ENCODE results near the gene FHOD3. TPM values are rescaled to one million over a fixed set of nuclear protein-coding genes. Genes with fewer than 3 reads are reported as not detected.

The FHOD3 gene
- total and polyA plus RNA-seq, 2 experiments from 2014 or later: 2.7 to 8.7 TPM

DNA sequence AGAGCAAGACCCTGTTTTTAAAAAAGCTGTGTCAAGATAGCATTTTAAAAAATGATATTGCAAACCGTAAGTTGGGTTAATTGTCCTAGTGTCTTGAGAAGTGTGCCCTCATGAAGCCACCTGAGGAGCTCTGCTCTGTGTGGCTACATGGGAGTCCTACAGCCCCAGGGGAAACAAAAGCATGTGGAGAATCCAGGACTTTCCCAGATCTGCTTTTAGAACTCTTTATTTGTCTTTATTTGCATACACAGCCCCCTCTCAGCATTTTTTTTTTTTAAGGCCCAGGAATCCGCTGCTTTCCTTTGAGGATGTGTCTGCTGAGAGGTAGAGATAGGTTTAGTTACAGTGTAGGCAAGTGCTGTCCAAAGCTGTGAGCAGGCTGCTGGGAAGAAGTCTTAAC, 219.2 kb downstream of the FHOD3 start:
- Histone ChIP-seq H2AFZ (no peak overlapping the region), H3K27ac (ENCODE audit: low read depth) (no peak overlapping the region), H3K4me2 (peak overlapping the region; percentile 53; the same call in 1 of the 2 replicates), H3K79me2 (replicated peaks; ENCODE audit: insufficient read depth) (no peaks in the 10 kb centered on the region), H4K20me1 (replicated peaks; ENCODE audit: insufficient read depth) (no peaks in the 10 kb centered on the region), H3K4me3 (no peak overlapping the region), H3K9me2 (ENCODE audit: insufficient read depth) (peaks cover 11% of the 10 kb centered on the region), H3K36me3 (ENCODE audit: insufficient read depth) (no peaks in the 10 kb centered on the region), H3F3A (replicated peaks; ENCODE audit: low read depth) (no peaks in the 10 kb centered on the region), H3K27me3 (ENCODE audit: insufficient read depth) (no peaks in the 10 kb centered on the region), H3K4me1 (ENCODE audit: insufficient read depth) (peaks cover 17% of the 10 kb centered on the region)
- TF ChIP-seq, protein P1, sequence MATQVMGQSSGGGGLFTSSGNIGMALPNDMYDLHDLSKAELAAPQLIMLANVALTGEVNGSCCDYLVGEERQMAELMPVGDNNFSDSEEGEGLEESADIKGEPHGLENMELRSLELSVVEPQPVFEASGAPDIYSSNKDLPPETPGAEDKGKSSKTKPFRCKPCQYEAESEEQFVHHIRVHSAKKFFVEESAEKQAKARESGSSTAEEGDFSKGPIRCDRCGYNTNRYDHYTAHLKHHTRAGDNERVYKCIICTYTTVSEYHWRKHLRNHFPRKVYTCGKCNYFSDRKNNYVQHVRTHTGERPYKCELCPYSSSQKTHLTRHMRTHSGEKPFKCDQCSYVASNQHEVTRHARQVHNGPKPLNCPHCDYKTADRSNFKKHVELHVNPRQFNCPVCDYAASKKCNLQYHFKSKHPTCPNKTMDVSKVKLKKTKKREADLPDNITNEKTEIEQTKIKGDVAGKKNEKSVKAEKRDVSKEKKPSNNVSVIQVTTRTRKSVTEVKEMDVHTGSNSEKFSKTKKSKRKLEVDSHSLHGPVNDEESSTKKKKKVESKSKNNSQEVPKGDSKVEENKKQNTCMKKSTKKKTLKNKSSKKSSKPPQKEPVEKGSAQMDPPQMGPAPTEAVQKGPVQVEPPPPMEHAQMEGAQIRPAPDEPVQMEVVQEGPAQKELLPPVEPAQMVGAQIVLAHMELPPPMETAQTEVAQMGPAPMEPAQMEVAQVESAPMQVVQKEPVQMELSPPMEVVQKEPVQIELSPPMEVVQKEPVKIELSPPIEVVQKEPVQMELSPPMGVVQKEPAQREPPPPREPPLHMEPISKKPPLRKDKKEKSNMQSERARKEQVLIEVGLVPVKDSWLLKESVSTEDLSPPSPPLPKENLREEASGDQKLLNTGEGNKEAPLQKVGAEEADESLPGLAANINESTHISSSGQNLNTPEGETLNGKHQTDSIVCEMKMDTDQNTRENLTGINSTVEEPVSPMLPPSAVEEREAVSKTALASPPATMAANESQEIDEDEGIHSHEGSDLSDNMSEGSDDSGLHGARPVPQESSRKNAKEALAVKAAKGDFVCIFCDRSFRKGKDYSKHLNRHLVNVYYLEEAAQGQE (IDR thresholded peaks at IDR 0.05; ENCODE audit: unreplicated experiment): no peak
- TF ChIP-seq EZH2 (IDR thresholded peaks at IDR 0.05; ENCODE audit: low read depth, unreplicated experiment) (no peak), POLR2AphosphoS5 (IDR thresholded peaks at IDR 0.05; ENCODE audit: low read depth) (no peak)
- TF ChIP-seq, protein P2, sequence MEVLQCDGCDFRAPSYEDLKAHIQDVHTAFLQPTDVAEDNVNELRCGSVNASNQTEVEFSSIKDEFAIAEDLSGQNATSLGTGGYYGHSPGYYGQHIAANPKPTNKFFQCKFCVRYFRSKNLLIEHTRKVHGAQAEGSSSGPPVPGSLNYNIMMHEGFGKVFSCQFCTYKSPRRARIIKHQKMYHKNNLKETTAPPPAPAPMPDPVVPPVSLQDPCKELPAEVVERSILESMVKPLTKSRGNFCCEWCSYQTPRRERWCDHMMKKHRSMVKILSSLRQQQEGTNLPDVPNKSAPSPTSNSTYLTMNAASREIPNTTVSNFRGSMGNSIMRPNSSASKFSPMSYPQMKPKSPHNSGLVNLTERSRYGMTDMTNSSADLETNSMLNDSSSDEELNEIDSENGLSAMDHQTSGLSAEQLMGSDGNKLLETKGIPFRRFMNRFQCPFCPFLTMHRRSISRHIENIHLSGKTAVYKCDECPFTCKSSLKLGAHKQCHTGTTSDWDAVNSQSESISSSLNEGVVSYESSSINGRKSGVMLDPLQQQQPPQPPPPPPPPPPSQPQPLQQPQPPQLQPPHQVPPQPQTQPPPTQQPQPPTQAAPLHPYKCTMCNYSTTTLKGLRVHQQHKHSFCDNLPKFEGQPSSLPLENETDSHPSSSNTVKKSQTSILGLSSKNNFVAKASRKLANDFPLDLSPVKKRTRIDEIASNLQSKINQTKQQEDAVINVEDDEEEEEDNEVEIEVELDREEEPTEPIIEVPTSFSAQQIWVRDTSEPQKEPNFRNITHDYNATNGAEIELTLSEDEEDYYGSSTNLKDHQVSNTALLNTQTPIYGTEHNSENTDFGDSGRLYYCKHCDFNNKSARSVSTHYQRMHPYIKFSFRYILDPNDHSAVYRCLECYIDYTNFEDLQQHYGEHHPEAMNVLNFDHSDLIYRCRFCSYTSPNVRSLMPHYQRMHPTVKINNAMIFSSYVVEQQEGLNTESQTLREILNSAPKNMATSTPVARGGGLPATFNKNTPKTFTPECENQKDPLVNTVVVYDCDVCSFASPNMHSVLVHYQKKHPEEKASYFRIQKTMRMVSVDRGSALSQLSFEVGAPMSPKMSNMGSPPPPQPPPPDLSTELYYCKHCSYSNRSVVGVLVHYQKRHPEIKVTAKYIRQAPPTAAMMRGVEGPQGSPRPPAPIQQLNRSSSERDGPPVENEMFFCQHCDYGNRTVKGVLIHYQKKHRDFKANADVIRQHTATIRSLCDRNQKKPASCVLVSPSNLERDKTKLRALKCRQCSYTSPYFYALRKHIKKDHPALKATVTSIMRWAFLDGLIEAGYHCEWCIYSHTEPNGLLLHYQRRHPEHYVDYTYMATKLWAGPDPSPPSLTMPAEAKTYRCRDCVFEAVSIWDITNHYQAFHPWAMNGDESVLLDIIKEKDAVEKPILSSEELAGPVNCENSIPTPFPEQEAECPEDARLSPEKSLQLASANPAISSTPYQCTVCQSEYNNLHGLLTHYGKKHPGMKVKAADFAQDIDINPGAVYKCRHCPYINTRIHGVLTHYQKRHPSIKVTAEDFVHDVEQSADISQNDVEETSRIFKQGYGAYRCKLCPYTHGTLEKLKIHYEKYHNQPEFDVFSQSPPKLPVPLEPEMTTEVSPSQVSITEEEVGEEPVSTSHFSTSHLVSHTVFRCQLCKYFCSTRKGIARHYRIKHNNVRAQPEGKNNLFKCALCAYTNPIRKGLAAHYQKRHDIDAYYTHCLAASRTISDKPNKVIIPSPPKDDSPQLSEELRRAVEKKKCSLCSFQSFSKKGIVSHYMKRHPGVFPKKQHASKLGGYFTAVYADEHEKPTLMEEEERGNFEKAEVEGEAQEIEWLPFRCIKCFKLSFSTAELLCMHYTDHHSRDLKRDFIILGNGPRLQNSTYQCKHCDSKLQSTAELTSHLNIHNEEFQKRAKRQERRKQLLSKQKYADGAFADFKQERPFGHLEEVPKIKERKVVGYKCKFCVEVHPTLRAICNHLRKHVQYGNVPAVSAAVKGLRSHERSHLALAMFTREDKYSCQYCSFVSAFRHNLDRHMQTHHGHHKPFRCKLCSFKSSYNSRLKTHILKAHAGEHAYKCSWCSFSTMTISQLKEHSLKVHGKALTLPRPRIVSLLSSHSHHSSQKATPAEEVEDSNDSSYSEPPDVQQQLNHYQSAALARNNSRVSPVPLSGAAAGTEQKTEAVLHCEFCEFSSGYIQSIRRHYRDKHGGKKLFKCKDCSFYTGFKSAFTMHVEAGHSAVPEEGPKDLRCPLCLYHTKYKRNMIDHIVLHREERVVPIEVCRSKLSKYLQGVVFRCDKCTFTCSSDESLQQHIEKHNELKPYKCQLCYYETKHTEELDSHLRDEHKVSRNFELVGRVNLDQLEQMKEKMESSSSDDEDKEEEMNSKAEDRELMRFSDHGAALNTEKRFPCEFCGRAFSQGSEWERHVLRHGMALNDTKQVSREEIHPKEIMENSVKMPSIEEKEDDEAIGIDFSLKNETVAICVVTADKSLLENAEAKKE (CRISPR knock-in tag; IDR thresholded peaks at IDR 0.05): no peak
- Mint-ChIP-seq H3K4me1 (peaks cover 31% of the 10 kb centered on the region), H3K4me3 (no peak overlapping the region), H3K27me3 (ENCODE audit: insufficient read depth, low read depth, poor library complexity) (peaks cover 2% of the 10 kb centered on the region), H3K27ac (no peak overlapping the region), H3K36me3 (ENCODE audit: low read depth) (no peaks in the 10 kb centered on the region), H3K9me3 (no peaks in the 10 kb centered on the region)
- DNase-seq (ENCODE audit: low spot score) (peak; percentile 18), ATAC-seq (peak; percentile 24; the same call in 2 of the 3 replicates)
